ENCODE data around the gene ZNF334. TPM values are rescaled to one million over a fixed set of nuclear protein-coding genes. Genes with fewer than 3 reads are reported as not detected.

ZNF334 gene
- total RNA-seq, 2 donors from 2014 or later: 1.3 to 1.6 TPM

- Histone ChIP-seq H3K27ac (no peak overlapping the region), H3K27me3 (no peaks in the 10 kb centered on the region), H3K36me3 (no peaks in the 10 kb centered on the region), H3K4me3 (no peak overlapping the region), H3K9ac (ENCODE audit: low read depth in 2 of 2, low read length in 2 of 2) (no peak overlapping the region), H3K9me3 (no peaks in the 10 kb centered on the region), H3K4me1 (no peaks in the 10 kb centered on the region)
- no peak for DNase-seq
- intact Hi-C loops (cut with DNase I): no loop called here
- TF ChIP-seq CTCF (IDR thresholded peaks at IDR 0.05): no peak
These were observed 31.2 kb upstream of the ZNF334 start for GRCh38 chr20:46544576-46544975.

DNA sequence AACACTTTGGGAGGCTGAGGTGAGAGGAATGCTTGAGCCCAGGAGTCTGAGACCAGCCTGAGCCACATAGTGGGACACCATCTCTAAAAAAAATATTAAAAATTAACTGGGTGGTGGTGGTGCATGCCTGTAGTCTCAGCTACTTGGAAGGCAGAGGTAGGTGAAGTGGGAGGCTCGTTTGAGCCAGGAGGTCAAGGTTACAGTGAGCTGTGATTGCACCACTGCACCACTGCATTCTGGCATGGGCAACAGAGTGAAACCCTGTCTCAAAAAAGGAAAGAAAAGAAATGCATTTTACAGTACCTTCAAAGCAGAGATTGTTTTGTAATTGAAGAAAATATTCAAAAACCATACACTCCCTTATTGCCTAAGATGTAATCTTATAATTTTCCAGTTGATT is 30.6 kb upstream of the ZNF334 start:
- H3K9me3 ChIP-seq: no peaks in the 10 kb centered on the region
- H3K27ac ChIP-seq: no peak overlapping the region
- no peak for TF ChIP-seq CTCF (IDR thresholded peaks at IDR 0.05)
- H3K36me3 ChIP-seq: no peaks in the 10 kb centered on the region
- H3K4me3 ChIP-seq: no peak overlapping the region
- DNase-seq: no peak
- H3K4me1 ChIP-seq: no peaks in the 10 kb centered on the region
- H3K27me3 ChIP-seq: no peaks in the 10 kb centered on the region
- no peak overlapping the region for H3K9ac ChIP-seq (ENCODE audit: low read depth in 2 of 2, low read length in 2 of 2)
- intact Hi-C loops (cut with DNase I): no loop called here

DNA sequence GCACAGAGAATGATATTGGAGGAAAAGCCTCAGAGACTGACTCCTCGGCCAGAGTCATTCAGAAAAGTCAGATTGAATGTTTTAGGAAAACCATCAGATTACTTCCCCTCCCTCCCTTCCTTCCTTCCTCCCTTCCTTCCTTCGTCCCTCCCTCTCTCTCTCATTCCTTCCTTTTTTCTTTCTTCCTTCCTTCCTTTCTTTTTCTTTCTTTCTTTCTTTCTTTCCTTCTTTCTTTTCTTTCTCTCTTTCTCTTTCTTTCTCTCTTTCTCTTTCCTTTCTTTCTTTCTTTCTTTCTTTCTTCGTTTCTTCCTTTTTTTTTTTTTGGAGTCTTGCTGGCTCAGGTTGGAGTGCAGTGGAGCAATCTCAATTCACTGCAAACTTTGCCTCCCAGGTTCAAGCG is 29.7 kb upstream of the ZNF334 start:
- H3K36me3 ChIP-seq: no peaks in the 10 kb centered on the region
- no peaks in the 10 kb centered on the region for H3K27me3 ChIP-seq
- no peak overlapping the region for H3K4me3 ChIP-seq
- H3K9ac ChIP-seq (ENCODE audit: low read depth in 2 of 2, low read length in 2 of 2): no peak overlapping the region
- intact Hi-C loops (cut with DNase I): no loop called here
- H3K27ac ChIP-seq: no peak overlapping the region
- H3K4me1 ChIP-seq: no peaks in the 10 kb centered on the region
- DNase-seq: no peak
- no peak for TF ChIP-seq CTCF (IDR thresholded peaks at IDR 0.05)
- H3K9me3 ChIP-seq: no peaks in the 10 kb centered on the region

- H3K4me1 ChIP-seq: no peaks in the 10 kb centered on the region
- no peaks in the 10 kb centered on the region for H3K36me3 ChIP-seq
- TF ChIP-seq CTCF (IDR thresholded peaks at IDR 0.05): no peak
- no peak overlapping the region for H3K9ac ChIP-seq (ENCODE audit: low read depth in 2 of 2, low read length in 2 of 2)
- H3K9me3 ChIP-seq: no peaks in the 10 kb centered on the region
- no peaks in the 10 kb centered on the region for H3K27me3 ChIP-seq
- DNase-seq: no peak
- H3K27ac ChIP-seq: no peak overlapping the region
- no peak overlapping the region for H3K4me3 ChIP-seq
- intact Hi-C loops (cut with DNase I): no loop called here
These were observed 28.0 kb upstream of the ZNF334 start for GRCh38 chr20:46541229-46541935.

DNA sequence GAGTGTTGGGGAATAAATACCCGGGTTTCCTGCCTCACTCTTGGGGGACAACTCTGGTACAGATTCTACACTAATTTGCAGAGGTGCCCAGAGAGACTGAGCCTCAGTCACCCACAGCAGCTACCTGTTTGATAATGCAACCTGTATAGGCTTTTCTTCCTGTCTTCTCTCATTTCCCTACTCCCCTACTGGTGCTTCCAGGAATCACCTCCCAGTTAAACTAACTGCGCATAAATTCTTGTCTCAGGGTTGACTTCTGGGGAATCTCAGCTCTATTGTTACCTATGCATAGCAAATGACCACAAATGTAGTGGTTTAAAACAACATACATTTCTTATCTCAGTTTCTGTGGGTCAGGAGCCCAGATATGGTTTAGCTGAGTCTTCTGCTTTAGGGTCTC is 25.8 kb upstream of the ZNF334 start:
- intact Hi-C loops (cut with DNase I): no loop called here
- H3K36me3 ChIP-seq: no peaks in the 10 kb centered on the region
- no peak for TF ChIP-seq CTCF (IDR thresholded peaks at IDR 0.05)
- H3K4me3 ChIP-seq: no peak overlapping the region
- H3K9ac ChIP-seq (ENCODE audit: low read depth in 2 of 2, low read length in 2 of 2): no peak overlapping the region
- DNase-seq: no peak
- H3K27ac ChIP-seq: no peak overlapping the region
- no peaks in the 10 kb centered on the region for H3K4me1 ChIP-seq
- H3K9me3 ChIP-seq: no peaks in the 10 kb centered on the region
- H3K27me3 ChIP-seq: no peaks in the 10 kb centered on the region
